GM23338 (cell line): Measurements from ENCODE around the gene RAB3A. TPM values are rescaled to one million over a fixed set of nuclear protein-coding genes. Genes with fewer than 3 reads are reported as not detected.
A peak's percentile ranks its signal among the peaks of the same experiment; 100 is the strongest.

Experiments
- ATAC-seq: fragments of 200-7000 bp; cut with Tn5 transposase; 3 replicates; pipeline ENCODE4 v1.9.1; 2020
- DNase-seq: peaks from one replicate; pipeline ENCODE4 v3.0.0-alpha.2; 2015; ENCODE audit warnings: low spot score
- H2AFZ ChIP-seq: fragments of 200-600 bp; sonication (generic); 2 replicates; pipeline ENCODE4 v1.8.0; 2016; ENCODE audit warnings: antibody characterized with exemption, mild to moderate bottlenecking, moderate library complexity
- H3F3A ChIP-seq: fragments of 200-600 bp; sonication (generic); replicated peaks from 2 replicates; pipeline ENCODE4 v1.8.0; 2017; ENCODE audit warnings: antibody characterized with exemption, mixed run types, low read depth
- H3K27ac ChIP-seq: fragments of 200-600 bp; sonication (generic); 2 replicates; pipeline ENCODE4 v1.6.1; 2016; ENCODE audit warnings: low read depth
- H3K27me3 ChIP-seq: fragments of 200-600 bp; sonication (generic); 2 replicates; pipeline ENCODE4 v1.8.0; 2016; ENCODE audit warnings: mild to moderate bottlenecking, mixed run types, moderate library complexity; ENCODE audit not compliant: insufficient read depth
- H3K36me3 ChIP-seq: fragments of 200-600 bp; sonication (generic); 2 replicates; pipeline ENCODE4 v1.8.0; 2016; ENCODE audit warnings: mild to moderate bottlenecking; ENCODE audit not compliant: insufficient read depth
- H3K4me1 ChIP-seq: fragments of 200-600 bp; sonication (generic); 2 replicates; pipeline ENCODE4 v1.8.0; 2016; ENCODE audit warnings: mild to moderate bottlenecking, moderate library complexity; ENCODE audit not compliant: insufficient read depth
- H3K4me2 ChIP-seq: fragments of 200-600 bp; sonication (generic); 2 replicates; pipeline ENCODE4 v1.7.1; 2017; ENCODE audit warnings: mixed run types
- H3K4me3 ChIP-seq: fragments of 200-600 bp; sonication (generic); 2 replicates; pipeline ENCODE4 v1.6.1; 2016; ENCODE audit warnings: mixed run types
- H3K79me2 ChIP-seq: fragments of 200-600 bp; sonication (generic); replicated peaks from 2 replicates; pipeline ENCODE4 v1.8.0; 2017; ENCODE audit warnings: mild to moderate bottlenecking; ENCODE audit not compliant: insufficient read depth
- H3K9me2 ChIP-seq: fragments of 200-600 bp; sonication (generic); 2 replicates; pipeline ENCODE4 v1.8.0; 2017; ENCODE audit not compliant: insufficient read depth
- H4K20me1 ChIP-seq: fragments of 200-600 bp; sonication (generic); replicated peaks from 2 replicates; pipeline ENCODE4 v1.8.0; 2017; ENCODE audit warnings: mild to moderate bottlenecking; ENCODE audit not compliant: insufficient read depth
- H3K27ac Mint-ChIP-seq: 2 replicates; pipeline ENCODE4 v1.8.0; 2020; ENCODE audit warnings: inconsistent platforms, mild to moderate bottlenecking, moderate library complexity, mixed read lengths
- H3K27me3 Mint-ChIP-seq: 3 replicates; pipeline ENCODE4 v1.8.0; 2022; ENCODE audit warnings: low read depth, mild to moderate bottlenecking, moderate library complexity, mixed read lengths, inconsistent platforms; ENCODE audit not compliant: insufficient read depth, poor library complexity
- H3K36me3 Mint-ChIP-seq: 3 replicates; pipeline ENCODE4 v1.8.0; 2021; ENCODE audit warnings: low read depth, mild to moderate bottlenecking, inconsistent platforms, moderate library complexity, mixed read lengths
- H3K4me1 Mint-ChIP-seq: 3 replicates; pipeline ENCODE4 v1.8.0; 2020; ENCODE audit warnings: mild to moderate bottlenecking, inconsistent platforms, mixed read lengths
- H3K4me3 Mint-ChIP-seq: 3 replicates; pipeline ENCODE4 v1.8.0; 2021; ENCODE audit warnings: moderate library complexity, mild to moderate bottlenecking, inconsistent platforms, mixed read lengths
- H3K9me3 Mint-ChIP-seq: 3 replicates; pipeline ENCODE4 v1.8.0; 2020; ENCODE audit warnings: moderate library complexity, mild to moderate bottlenecking, inconsistent platforms, mixed read lengths
- EZH2 ChIP-seq: fragments of 200-600 bp; sonication (generic); IDR thresholded peaks from one replicate; pipeline ENCODE4 v1.8.0; 2017; ENCODE audit warnings: antibody characterized with exemption, mild to moderate bottlenecking, low read depth; ENCODE audit not compliant: unreplicated experiment
- EZH2phosphoT487 ChIP-seq: fragments of 200-600 bp; sonication (generic); IDR thresholded peaks from one replicate; pipeline ENCODE4 v1.8.1; 2018; ENCODE audit warnings: antibody characterized with exemption; ENCODE audit not compliant: unreplicated experiment
- JUNB ChIP-seq: IDR thresholded peaks from one replicate; pipeline ENCODE4 v1.6.1; 2016; ENCODE audit warnings: antibody characterized with exemption; ENCODE audit not compliant: unreplicated experiment
- NANOG ChIP-seq: IDR thresholded peaks from 2 replicates; pipeline ENCODE4 v1.6.1; 2016; ENCODE audit warnings: antibody characterized with exemption, borderline replicate concordance
- POLR2AphosphoS5 ChIP-seq: IDR thresholded peaks from 2 replicates; pipeline ENCODE4 v1.6.1; 2016; ENCODE audit warnings: antibody characterized with exemption, low read depth
- STAT1 ChIP-seq: IDR thresholded peaks from one replicate; pipeline ENCODE4 v1.6.1; 2016; ENCODE audit warnings: antibody characterized with exemption; ENCODE audit not compliant: unreplicated experiment
- ZNF114 ChIP-seq: fragments of 250-450 bp; sonication (Bioruptor Pico); IDR thresholded peaks from 2 replicates; pipeline ENCODE4 v1.5.0; 2020; ENCODE audit warnings: mild to moderate bottlenecking, moderate library complexity
- ZNF331 ChIP-seq: fragments of 250-450 bp; sonication (Bioruptor Pico); IDR thresholded peaks from 2 replicates; pipeline ENCODE4 v1.5.0; 2020; ENCODE audit warnings: low read depth, mild to moderate bottlenecking, moderate library complexity
- polyA plus RNA-seq: library from polyadenylated mRNA; unstranded; fragments of >200 nt; fragmentation: Nextera tagmentation; extraction: Ambion mirVana; gene quantifications from 2 replicates; pipeline ENCODE4 v1.2.1, GENCODE V29; 2016
- total RNA-seq: library from RNA; depleted of rRNA; stranded (reverse); fragments of >200 nt; shearing (Covaris generic); gene quantifications from 2 replicates; pipeline ENCODE4 v1.2.3, GENCODE V29; 2014
- TF ChIP-seq, protein P1 (sequence below): IDR thresholded peaks from 2 replicates; pipeline ENCODE4 v1.6.1; 2016; ENCODE audit warnings: antibody characterized with exemption
- TF ChIP-seq, protein P2 (sequence below): fragments of 250-450 bp; sonication (Bioruptor Pico); IDR thresholded peaks from 2 replicates; pipeline ENCODE4 v1.5.0; 2020; ENCODE audit warnings: mild to moderate bottlenecking, moderate library complexity
- TF ChIP-seq, protein P3 (sequence below), 2 experiments: fragments of 200-600 bp in 1 of 2; sonication (generic) in 1 of 2; conservative IDR thresholded peaks; 2 replicates each; pipeline versions ENCODE4 v1.5.1 to v1.6.1; 2016 to 2017; ENCODE audit warnings: antibody characterized with exemption in 2 of 2, low read depth in 2 of 2, mild to moderate bottlenecking in 2 of 2, moderate library complexity in 1 of 2

The RAB3A gene
- total and polyA plus RNA-seq, 2 experiments from 2014 or later = 9.7 to 20.3 TPM

DNA sequence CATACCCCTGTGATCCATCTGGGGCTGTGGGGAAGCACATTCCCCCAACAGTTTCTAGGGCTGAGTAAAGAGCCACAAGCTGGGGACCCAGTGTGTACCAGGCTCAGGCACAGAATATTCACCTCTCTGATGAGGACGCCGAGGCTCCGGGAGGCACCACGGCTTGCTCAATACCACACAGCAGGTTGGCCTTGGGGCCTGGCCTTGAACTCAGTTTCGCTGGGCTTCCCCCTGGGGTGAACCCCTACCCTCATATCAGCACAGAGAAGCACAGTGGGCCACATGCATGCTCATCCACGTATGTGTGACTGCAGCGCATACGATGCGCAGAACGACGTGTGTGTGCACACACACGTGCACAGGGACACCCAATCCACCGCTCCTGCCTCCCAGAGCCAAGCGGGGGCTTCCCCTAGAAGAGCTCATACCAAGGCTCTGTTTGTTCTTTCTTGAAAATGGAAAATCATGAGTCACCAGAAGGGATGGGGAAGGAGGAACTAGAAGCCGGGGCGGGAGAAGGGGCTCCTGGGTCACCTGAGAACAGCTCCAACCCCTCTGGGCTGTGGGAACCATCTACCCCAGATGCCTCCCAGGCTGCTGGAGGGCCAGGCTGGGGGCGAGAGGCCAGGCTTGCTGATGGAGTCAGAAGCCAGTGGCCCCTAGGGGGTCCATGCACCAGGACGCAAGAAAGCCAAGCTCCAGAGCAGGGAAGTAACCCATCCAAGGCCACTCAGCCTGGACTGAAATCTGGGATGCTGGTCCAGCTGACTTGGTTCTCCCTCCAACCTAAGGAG lies 27.3 kb upstream of the RAB3A start:
- H3K4me2 ChIP-seq = peak overlapping the region; percentile 95
- ATAC-seq (no peak; the same call in 1 of the 3 replicates), DNase-seq (peak; percentile 34)
- no peaks in the 10 kb centered on the region for H3K36me3 ChIP-seq
- peaks cover 13% of the 10 kb centered on the region for H3K27me3 ChIP-seq
- Mint-ChIP-seq H3K4me1 (peaks cover 38% of the 10 kb centered on the region), H3K36me3 (no peaks in the 10 kb centered on the region; the same call in 1 of the 3 replicates), H3K9me3 (no peaks in the 10 kb centered on the region; the same call in 1 of the 3 replicates), H3K27ac (no peak overlapping the region), H3K4me3 (peak overlapping the region; percentile 52), H3K27me3 (peaks cover 40% of the 10 kb centered on the region)
- no peaks in the 10 kb centered on the region for H4K20me1 ChIP-seq
- TF ChIP-seq, protein P1, sequence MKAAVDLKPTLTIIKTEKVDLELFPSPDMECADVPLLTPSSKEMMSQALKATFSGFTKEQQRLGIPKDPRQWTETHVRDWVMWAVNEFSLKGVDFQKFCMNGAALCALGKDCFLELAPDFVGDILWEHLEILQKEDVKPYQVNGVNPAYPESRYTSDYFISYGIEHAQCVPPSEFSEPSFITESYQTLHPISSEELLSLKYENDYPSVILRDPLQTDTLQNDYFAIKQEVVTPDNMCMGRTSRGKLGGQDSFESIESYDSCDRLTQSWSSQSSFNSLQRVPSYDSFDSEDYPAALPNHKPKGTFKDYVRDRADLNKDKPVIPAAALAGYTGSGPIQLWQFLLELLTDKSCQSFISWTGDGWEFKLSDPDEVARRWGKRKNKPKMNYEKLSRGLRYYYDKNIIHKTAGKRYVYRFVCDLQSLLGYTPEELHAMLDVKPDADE = no peak
- TF ChIP-seq EZH2phosphoT487 = no peak
- TF ChIP-seq EZH2 = no peak
- TF ChIP-seq, protein P2, sequence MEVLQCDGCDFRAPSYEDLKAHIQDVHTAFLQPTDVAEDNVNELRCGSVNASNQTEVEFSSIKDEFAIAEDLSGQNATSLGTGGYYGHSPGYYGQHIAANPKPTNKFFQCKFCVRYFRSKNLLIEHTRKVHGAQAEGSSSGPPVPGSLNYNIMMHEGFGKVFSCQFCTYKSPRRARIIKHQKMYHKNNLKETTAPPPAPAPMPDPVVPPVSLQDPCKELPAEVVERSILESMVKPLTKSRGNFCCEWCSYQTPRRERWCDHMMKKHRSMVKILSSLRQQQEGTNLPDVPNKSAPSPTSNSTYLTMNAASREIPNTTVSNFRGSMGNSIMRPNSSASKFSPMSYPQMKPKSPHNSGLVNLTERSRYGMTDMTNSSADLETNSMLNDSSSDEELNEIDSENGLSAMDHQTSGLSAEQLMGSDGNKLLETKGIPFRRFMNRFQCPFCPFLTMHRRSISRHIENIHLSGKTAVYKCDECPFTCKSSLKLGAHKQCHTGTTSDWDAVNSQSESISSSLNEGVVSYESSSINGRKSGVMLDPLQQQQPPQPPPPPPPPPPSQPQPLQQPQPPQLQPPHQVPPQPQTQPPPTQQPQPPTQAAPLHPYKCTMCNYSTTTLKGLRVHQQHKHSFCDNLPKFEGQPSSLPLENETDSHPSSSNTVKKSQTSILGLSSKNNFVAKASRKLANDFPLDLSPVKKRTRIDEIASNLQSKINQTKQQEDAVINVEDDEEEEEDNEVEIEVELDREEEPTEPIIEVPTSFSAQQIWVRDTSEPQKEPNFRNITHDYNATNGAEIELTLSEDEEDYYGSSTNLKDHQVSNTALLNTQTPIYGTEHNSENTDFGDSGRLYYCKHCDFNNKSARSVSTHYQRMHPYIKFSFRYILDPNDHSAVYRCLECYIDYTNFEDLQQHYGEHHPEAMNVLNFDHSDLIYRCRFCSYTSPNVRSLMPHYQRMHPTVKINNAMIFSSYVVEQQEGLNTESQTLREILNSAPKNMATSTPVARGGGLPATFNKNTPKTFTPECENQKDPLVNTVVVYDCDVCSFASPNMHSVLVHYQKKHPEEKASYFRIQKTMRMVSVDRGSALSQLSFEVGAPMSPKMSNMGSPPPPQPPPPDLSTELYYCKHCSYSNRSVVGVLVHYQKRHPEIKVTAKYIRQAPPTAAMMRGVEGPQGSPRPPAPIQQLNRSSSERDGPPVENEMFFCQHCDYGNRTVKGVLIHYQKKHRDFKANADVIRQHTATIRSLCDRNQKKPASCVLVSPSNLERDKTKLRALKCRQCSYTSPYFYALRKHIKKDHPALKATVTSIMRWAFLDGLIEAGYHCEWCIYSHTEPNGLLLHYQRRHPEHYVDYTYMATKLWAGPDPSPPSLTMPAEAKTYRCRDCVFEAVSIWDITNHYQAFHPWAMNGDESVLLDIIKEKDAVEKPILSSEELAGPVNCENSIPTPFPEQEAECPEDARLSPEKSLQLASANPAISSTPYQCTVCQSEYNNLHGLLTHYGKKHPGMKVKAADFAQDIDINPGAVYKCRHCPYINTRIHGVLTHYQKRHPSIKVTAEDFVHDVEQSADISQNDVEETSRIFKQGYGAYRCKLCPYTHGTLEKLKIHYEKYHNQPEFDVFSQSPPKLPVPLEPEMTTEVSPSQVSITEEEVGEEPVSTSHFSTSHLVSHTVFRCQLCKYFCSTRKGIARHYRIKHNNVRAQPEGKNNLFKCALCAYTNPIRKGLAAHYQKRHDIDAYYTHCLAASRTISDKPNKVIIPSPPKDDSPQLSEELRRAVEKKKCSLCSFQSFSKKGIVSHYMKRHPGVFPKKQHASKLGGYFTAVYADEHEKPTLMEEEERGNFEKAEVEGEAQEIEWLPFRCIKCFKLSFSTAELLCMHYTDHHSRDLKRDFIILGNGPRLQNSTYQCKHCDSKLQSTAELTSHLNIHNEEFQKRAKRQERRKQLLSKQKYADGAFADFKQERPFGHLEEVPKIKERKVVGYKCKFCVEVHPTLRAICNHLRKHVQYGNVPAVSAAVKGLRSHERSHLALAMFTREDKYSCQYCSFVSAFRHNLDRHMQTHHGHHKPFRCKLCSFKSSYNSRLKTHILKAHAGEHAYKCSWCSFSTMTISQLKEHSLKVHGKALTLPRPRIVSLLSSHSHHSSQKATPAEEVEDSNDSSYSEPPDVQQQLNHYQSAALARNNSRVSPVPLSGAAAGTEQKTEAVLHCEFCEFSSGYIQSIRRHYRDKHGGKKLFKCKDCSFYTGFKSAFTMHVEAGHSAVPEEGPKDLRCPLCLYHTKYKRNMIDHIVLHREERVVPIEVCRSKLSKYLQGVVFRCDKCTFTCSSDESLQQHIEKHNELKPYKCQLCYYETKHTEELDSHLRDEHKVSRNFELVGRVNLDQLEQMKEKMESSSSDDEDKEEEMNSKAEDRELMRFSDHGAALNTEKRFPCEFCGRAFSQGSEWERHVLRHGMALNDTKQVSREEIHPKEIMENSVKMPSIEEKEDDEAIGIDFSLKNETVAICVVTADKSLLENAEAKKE (CRISPR knock-in tag) = no peak
- no peak for TF ChIP-seq JUNB
- TF ChIP-seq ZNF114 = no peak
- no peak for TF ChIP-seq STAT1
- no peak for TF ChIP-seq POLR2AphosphoS5
- no peak for TF ChIP-seq NANOG
- TF ChIP-seq, protein P3, sequence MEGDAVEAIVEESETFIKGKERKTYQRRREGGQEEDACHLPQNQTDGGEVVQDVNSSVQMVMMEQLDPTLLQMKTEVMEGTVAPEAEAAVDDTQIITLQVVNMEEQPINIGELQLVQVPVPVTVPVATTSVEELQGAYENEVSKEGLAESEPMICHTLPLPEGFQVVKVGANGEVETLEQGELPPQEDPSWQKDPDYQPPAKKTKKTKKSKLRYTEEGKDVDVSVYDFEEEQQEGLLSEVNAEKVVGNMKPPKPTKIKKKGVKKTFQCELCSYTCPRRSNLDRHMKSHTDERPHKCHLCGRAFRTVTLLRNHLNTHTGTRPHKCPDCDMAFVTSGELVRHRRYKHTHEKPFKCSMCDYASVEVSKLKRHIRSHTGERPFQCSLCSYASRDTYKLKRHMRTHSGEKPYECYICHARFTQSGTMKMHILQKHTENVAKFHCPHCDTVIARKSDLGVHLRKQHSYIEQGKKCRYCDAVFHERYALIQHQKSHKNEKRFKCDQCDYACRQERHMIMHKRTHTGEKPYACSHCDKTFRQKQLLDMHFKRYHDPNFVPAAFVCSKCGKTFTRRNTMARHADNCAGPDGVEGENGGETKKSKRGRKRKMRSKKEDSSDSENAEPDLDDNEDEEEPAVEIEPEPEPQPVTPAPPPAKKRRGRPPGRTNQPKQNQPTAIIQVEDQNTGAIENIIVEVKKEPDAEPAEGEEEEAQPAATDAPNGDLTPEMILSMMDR (conservative IDR thresholded peaks at IDR 0.05; ENCODE audit: low read depth in 2 of 2) = no peak
- no peak for TF ChIP-seq ZNF331 (CRISPR knock-in tag)
- no peak overlapping the region for H2AFZ ChIP-seq
- H3K27ac ChIP-seq = peak overlapping the region; percentile 83
- peak overlapping the region; percentile 72 for H3K4me3 ChIP-seq
- peaks cover 46% of the 10 kb centered on the region for H3F3A ChIP-seq
- H3K79me2 ChIP-seq = no peaks in the 10 kb centered on the region
- H3K4me1 ChIP-seq = peaks cover 21% of the 10 kb centered on the region
- no peaks in the 10 kb centered on the region for H3K9me2 ChIP-seq
